HepG2 (cell line): ENCODE data around the gene PLCB1. TPM values are rescaled to one million over a fixed set of nuclear protein-coding genes. Genes with fewer than 3 reads are reported as not detected.

Source experiments
- ARNT ChIP-seq: fragments of 450-650 bp; IDR thresholded peaks from 2 replicates; pipeline ENCODE4 v1.6.1; 2017
- ATM ChIP-seq: fragments of 450-650 bp; IDR thresholded peaks from 2 replicates; pipeline ENCODE4 v1.7.1; 2017; ENCODE audit warnings: mild to moderate bottlenecking, borderline replicate concordance
- HCFC1 ChIP-seq: fragments of 150-350 bp; IDR thresholded peaks from 2 replicates; pipeline ENCODE4 v1.6.1; 2014; ENCODE audit warnings: low read depth, low read length
- HOXA5 ChIP-seq: sonication (generic); formaldehyde crosslinking; IDR thresholded peaks from 2 replicates; pipeline ENCODE4 v1.4.0; 2020; ENCODE audit warnings: missing genetic modification reagents
- SMAD1 ChIP-seq: sonication (generic); formaldehyde crosslinking; IDR thresholded peaks from 2 replicates; pipeline ENCODE4 v1.4.0; 2020; ENCODE audit warnings: missing genetic modification reagents, low read depth, mild to moderate bottlenecking, borderline replicate concordance
- SP1 ChIP-seq, 2 experiments: fragments of 450-650 bp in 1 of 2; sonication (generic) in 1 of 2; formaldehyde crosslinking in 1 of 2; IDR thresholded peaks; 2 replicates each; pipeline versions ENCODE4 v1.4.0 to v1.6.1; 2016 to 2020; ENCODE audit warnings: missing genetic modification reagents in 1 of 2
- XRCC5 ChIP-seq: fragments of 200-400 bp; formaldehyde crosslinking; optimal IDR thresholded peaks from 2 replicates; pipeline ENCODE3; 2017; ENCODE audit warnings: mild to moderate bottlenecking, low read length
- ZNF12 ChIP-seq: sonication (generic); formaldehyde crosslinking; IDR thresholded peaks from 2 replicates; pipeline ENCODE4 v1.5.0; 2020; ENCODE audit warnings: missing genetic modification reagents
- ZNF205 ChIP-seq: IDR thresholded peaks from 2 replicates; pipeline ENCODE4 v1.6.1; 2018; ENCODE audit warnings: missing biosample characterization, missing genetic modification reagents
- ZNF432 ChIP-seq: sonication (generic); formaldehyde crosslinking; IDR thresholded peaks from 2 replicates; pipeline ENCODE4 v1.5.0; 2020; ENCODE audit warnings: missing genetic modification reagents, mild to moderate bottlenecking, borderline replicate concordance
- ZNF83 ChIP-seq: sonication (generic); formaldehyde crosslinking; IDR thresholded peaks from 2 replicates; pipeline ENCODE4 v1.4.0; 2020; ENCODE audit warnings: missing genetic modification reagents, mild to moderate bottlenecking, borderline replicate concordance
- polyA plus RNA-seq, 8 experiments: library from polyadenylated mRNA; depleted of rRNA in 3 of 8; stranded (reverse) in 7 of 8; unstranded in 1 of 8; fragments of >200 nt; fragmentation: Illumina TruSeq in 4 of 8; extraction: Trizol in 4 of 8; gene quantifications; 2 replicates each; pipeline versions ENCODE4 v1.2.1 to v1.2.3, GENCODE V29; 2011 to 2016; ENCODE audit warnings: low read depth in 4 of 8, missing spikeins in 1 of 8, mixed read lengths in 1 of 8; ENCODE audit not compliant: insufficient read depth in 1 of 8
- total RNA-seq, 5 experiments: library from RNA; depleted of rRNA; stranded (reverse); fragments of >200 nt; fragmentation: Illumina TruSeq; extraction: Trizol; gene quantifications; 2 replicates each; pipeline ENCODE4 v1.2.3, GENCODE V29; 2016; ENCODE audit warnings: low read depth in 1 of 5
- TF ChIP-seq, protein P1 (sequence below): sonication (generic); formaldehyde crosslinking; IDR thresholded peaks from 2 replicates; pipeline ENCODE4 v1.5.0; 2020; ENCODE audit warnings: mild to moderate bottlenecking, missing genetic modification reagents, borderline replicate concordance
- TF ChIP-seq, protein P2 (sequence below): sonication (generic); formaldehyde crosslinking; IDR thresholded peaks from 2 replicates; pipeline ENCODE4 v1.4.0; 2020; ENCODE audit warnings: missing genetic modification reagents, borderline replicate concordance
- TF ChIP-seq, protein P3 (sequence below): sonication (generic); formaldehyde crosslinking; IDR thresholded peaks from 2 replicates; pipeline ENCODE4 v1.4.0; 2020; ENCODE audit warnings: missing genetic modification reagents, mild to moderate bottlenecking, borderline replicate concordance
- TF ChIP-seq, protein P4 (sequence below): sonication (generic); formaldehyde crosslinking; IDR thresholded peaks from 2 replicates; pipeline ENCODE4 v1.4.0; 2020; ENCODE audit warnings: missing genetic modification reagents, borderline replicate concordance
- TF ChIP-seq, protein P5 (sequence below): sonication (generic); formaldehyde crosslinking; IDR thresholded peaks from 2 replicates; pipeline ENCODE4 v1.4.0; 2020; ENCODE audit warnings: missing genetic modification reagents; ENCODE audit errors: not compliant biosample characterization

The PLCB1 gene
- total and polyA plus RNA-seq, 2 of the 13 experiments (the other 11 are each of a cell fraction or from before 2014, with no cell fraction given) = 42.4 to 55.9 TPM

DNA sequence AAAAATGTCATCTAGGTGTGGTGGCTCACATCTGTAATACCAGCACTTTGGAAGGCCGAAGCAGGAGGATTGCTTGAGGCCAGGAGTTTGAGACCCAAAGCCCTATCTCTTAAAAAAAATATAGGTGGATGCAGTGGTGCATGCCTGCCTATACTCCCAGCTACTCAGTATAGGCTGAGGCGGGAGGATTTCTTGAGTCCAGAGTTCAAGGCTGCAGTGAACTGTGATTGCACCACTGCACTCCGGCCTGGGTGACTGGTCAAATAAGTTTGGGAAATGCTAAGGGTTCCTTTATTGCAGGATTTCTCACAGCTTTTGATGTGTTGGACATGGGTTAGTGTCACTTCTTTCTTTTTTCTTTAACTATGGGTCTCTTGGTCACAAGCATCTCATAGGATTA, 261.3 kb downstream of the PLCB1 start (continued):
- TF ChIP-seq, protein P1, sequence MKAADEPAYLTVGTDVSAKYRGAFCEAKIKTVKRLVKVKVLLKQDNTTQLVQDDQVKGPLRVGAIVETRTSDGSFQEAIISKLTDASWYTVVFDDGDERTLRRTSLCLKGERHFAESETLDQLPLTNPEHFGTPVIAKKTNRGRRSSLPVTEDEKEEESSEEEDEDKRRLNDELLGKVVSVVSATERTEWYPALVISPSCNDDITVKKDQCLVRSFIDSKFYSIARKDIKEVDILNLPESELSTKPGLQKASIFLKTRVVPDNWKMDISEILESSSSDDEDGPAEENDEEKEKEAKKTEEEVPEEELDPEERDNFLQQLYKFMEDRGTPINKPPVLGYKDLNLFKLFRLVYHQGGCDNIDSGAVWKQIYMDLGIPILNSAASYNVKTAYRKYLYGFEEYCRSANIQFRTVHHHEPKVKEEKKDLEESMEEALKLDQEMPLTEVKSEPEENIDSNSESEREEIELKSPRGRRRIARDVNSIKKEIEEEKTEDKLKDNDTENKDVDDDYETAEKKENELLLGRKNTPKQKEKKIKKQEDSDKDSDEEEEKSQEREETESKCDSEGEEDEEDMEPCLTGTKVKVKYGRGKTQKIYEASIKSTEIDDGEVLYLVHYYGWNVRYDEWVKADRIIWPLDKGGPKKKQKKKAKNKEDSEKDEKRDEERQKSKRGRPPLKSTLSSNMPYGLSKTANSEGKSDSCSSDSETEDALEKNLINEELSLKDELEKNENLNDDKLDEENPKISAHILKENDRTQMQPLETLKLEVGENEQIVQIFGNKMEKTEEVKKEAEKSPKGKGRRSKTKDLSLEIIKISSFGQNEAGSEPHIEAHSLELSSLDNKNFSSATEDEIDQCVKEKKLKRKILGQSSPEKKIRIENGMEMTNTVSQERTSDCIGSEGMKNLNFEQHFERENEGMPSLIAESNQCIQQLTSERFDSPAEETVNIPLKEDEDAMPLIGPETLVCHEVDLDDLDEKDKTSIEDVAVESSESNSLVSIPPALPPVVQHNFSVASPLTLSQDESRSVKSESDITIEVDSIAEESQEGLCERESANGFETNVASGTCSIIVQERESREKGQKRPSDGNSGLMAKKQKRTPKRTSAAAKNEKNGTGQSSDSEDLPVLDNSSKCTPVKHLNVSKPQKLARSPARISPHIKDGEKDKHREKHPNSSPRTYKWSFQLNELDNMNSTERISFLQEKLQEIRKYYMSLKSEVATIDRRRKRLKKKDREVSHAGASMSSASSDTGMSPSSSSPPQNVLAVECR (CRISPR knock-in tag) = no peak
- TF ChIP-seq ATM (no peak), ARNT (no peak), HCFC1 (no peak), ZNF12 (CRISPR knock-in tag) (0 out of 2 replicates have a peak, but pooled peaks have one; percentile 22), SMAD1 (CRISPR knock-in tag) (no peak), HOXA5 (no peak), ZNF83 (CRISPR knock-in tag) (no peak), ZNF432 (CRISPR knock-in tag) (no peak), ZNF205 (CRISPR knock-in tag) (no peak), XRCC5 (no peak), SP1 (IDR thresholded peaks at IDR 0.05) (no peak), SP1 (CRISPR knock-in tag; IDR thresholded peaks at IDR 0.05) (no peak)
- TF ChIP-seq, protein P2, sequence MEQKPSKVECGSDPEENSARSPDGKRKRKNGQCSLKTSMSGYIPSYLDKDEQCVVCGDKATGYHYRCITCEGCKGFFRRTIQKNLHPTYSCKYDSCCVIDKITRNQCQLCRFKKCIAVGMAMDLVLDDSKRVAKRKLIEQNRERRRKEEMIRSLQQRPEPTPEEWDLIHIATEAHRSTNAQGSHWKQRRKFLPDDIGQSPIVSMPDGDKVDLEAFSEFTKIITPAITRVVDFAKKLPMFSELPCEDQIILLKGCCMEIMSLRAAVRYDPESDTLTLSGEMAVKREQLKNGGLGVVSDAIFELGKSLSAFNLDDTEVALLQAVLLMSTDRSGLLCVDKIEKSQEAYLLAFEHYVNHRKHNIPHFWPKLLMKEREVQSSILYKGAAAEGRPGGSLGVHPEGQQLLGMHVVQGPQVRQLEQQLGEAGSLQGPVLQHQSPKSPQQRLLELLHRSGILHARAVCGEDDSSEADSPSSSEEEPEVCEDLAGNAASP = 0 out of 2 replicates have a peak, but pooled peaks have one; percentile 18
- TF ChIP-seq, protein P3, sequence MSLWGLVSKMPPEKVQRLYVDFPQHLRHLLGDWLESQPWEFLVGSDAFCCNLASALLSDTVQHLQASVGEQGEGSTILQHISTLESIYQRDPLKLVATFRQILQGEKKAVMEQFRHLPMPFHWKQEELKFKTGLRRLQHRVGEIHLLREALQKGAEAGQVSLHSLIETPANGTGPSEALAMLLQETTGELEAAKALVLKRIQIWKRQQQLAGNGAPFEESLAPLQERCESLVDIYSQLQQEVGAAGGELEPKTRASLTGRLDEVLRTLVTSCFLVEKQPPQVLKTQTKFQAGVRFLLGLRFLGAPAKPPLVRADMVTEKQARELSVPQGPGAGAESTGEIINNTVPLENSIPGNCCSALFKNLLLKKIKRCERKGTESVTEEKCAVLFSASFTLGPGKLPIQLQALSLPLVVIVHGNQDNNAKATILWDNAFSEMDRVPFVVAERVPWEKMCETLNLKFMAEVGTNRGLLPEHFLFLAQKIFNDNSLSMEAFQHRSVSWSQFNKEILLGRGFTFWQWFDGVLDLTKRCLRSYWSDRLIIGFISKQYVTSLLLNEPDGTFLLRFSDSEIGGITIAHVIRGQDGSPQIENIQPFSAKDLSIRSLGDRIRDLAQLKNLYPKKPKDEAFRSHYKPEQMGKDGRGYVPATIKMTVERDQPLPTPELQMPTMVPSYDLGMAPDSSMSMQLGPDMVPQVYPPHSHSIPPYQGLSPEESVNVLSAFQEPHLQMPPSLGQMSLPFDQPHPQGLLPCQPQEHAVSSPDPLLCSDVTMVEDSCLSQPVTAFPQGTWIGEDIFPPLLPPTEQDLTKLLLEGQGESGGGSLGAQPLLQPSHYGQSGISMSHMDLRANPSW = no peak
- TF ChIP-seq, protein P4, sequence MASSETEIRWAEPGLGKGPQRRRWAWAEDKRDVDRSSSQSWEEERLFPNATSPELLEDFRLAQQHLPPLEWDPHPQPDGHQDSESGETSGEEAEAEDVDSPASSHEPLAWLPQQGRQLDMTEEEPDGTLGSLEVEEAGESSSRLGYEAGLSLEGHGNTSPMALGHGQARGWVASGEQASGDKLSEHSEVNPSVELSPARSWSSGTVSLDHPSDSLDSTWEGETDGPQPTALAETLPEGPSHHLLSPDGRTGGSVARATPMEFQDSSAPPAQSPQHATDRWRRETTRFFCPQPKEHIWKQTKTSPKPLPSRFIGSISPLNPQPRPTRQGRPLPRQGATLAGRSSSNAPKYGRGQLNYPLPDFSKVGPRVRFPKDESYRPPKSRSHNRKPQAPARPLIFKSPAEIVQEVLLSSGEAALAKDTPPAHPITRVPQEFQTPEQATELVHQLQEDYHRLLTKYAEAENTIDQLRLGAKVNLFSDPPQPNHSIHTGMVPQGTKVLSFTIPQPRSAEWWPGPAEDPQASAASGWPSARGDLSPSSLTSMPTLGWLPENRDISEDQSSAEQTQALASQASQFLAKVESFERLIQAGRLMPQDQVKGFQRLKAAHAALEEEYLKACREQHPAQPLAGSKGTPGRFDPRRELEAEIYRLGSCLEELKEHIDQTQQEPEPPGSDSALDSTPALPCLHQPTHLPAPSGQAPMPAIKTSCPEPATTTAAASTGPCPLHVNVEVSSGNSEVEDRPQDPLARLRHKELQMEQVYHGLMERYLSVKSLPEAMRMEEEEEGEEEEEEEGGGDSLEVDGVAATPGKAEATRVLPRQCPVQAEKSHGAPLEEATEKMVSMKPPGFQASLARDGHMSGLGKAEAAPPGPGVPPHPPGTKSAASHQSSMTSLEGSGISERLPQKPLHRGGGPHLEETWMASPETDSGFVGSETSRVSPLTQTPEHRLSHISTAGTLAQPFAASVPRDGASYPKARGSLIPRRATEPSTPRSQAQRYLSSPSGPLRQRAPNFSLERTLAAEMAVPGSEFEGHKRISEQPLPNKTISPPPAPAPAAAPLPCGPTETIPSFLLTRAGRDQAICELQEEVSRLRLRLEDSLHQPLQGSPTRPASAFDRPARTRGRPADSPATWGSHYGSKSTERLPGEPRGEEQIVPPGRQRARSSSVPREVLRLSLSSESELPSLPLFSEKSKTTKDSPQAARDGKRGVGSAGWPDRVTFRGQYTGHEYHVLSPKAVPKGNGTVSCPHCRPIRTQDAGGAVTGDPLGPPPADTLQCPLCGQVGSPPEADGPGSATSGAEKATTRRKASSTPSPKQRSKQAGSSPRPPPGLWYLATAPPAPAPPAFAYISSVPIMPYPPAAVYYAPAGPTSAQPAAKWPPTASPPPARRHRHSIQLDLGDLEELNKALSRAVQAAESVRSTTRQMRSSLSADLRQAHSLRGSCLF (CRISPR knock-in tag) = no peak
- TF ChIP-seq, protein P5, sequence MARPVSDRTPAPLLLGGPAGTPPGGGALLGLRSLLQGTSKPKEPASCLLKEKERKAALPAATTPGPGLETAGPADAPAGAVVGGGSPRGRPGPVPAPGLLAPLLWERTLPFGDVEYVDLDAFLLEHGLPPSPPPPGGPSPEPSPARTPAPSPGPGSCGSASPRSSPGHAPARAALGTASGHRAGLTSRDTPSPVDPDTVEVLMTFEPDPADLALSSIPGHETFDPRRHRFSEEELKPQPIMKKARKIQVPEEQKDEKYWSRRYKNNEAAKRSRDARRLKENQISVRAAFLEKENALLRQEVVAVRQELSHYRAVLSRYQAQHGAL (CRISPR knock-in tag) = no peak
